ENCODE data around the gene ASIC3. TPM values are rescaled to one million over a fixed set of nuclear protein-coding genes. Genes with fewer than 3 reads are reported as not detected.

ASIC3 gene
- total and polyA plus RNA-seq, 2 of the 4 experiments (the other 2 are of a cell fraction) = 0.74 TPM; not detected in 1

GRCh38 chr7:151088856-151089699, 40.7 kb downstream of the ASIC3 start:
- peak overlapping the region; percentile 2; the same call in 1 of the 2 replicates for H2BK20ac ChIP-seq (ENCODE audit: low read depth, low read length)
- H2BK5ac ChIP-seq (ENCODE audit: low read depth, low read length, poor library complexity, severe bottlenecking) = peak overlapping the region; percentile 51
- peak overlapping the region; percentile 76 for H2AK9ac ChIP-seq (replicated peaks; ENCODE audit: low read depth, low read length, poor library complexity)
- peak overlapping the region; percentile 86 for H3K4me3 ChIP-seq (ENCODE audit: insufficient read depth, low read depth, low read length)
- DNase-seq = peak; percentile 76
- in situ Hi-C loops (cut with MboI; ENCODE audit: low sequenced_read_pairs) = no loop called here
- BruUV-seq (replicated peaks) = no TSS peak
- H2BK15ac ChIP-seq (ENCODE audit: low read depth, low read length) = peak overlapping the region; percentile 2; the same call in 1 of the 3 replicates
- peak overlapping the region; percentile 50 for H3K27ac ChIP-seq (ENCODE audit: insufficient read depth, low read length)
- peaks cover 4 to 58% of the 10 kb centered on the region in 2 experiments; a peak in 2 of 4 replicates for H3K79me1 ChIP-seq (ENCODE audit: low read depth in 1 of 2, low read length in 2 of 2)
- peak overlapping the region; percentile 96 for H3K23ac ChIP-seq (ENCODE audit: low read depth, low read length)
- peak; percentile 31 for ATAC-seq (ENCODE audit: low read depth)
- H3K18ac ChIP-seq (ENCODE audit: low read depth, low read length) = 0 out of 2 replicates have a peak overlapping the region, but pooled peaks have one; percentile 6
- H3K9ac ChIP-seq (ENCODE audit: low read depth, low read length) = peak overlapping the region; percentile 80
- dilution Hi-C loops (cut with HindIII; ENCODE audit: low sequenced_read_pairs, unreplicated experiment) = no loop called here
- peak overlapping the region; percentile 54 for H3K4me2 ChIP-seq (ENCODE audit: low read depth, low read length)
- peak overlapping the region; percentile 81 for H3K4ac ChIP-seq (ENCODE audit: low read depth, low read length)
- peaks cover 65% of the 10 kb centered on the region for H4K20me1 ChIP-seq (ENCODE audit: insufficient read depth, low read length)
- peak overlapping the region; percentile 49 for H3K56ac ChIP-seq (ENCODE audit: extremely low read depth, insufficient read depth, low read length)
- peaks cover 8% of the 10 kb centered on the region; the same call in 1 of the 2 replicates for H3K9me1 ChIP-seq (ENCODE audit: insufficient read depth, low read length)
- peaks cover 11% of the 10 kb centered on the region; the same call in 1 of the 2 replicates for H3K36me3 ChIP-seq (ENCODE audit: control insufficient read depth, insufficient read depth, low read length)
- 8% methylated on average over 12 of the region's 30 CpGs; no CpG with 5 or more reads in 1 of the 2 experiments for WGBS, 2 experiments (ENCODE audit: extremely low coverage in 2 of 2, insufficient read length in 1 of 2)
- H4K8ac ChIP-seq (ENCODE audit: low read depth in 2 of 2, low read length in 2 of 2) = peak overlapping the region; percentile 8 to 25; a peak in 3 of 4 replicates
- intact Hi-C loops (cut with micrococcal nuclease) = loop anchor here (1.0 kb wide), 1 partner anchor 22 kb away; no protein-coding TSS in a partner anchor
- no peaks in the 10 kb centered on the region for H3K27me3 ChIP-seq (ENCODE audit: control insufficient read depth, insufficient read depth, low read length)
- H2BK120ac ChIP-seq (ENCODE audit: low read depth, low read length) = peak overlapping the region; percentile 52
- H4K91ac ChIP-seq (ENCODE audit: insufficient read depth, low read depth, low read length) = peak overlapping the region; percentile 70
- H2AFZ ChIP-seq (replicated peaks; ENCODE audit: low read length, poor library complexity) = peak overlapping the region; percentile 81
- peak overlapping the region; percentile 4; the same call in 1 of the 2 replicates for H4K5ac ChIP-seq (ENCODE audit: low read depth, low read length)
- H3K9me3 ChIP-seq (ENCODE audit: control insufficient read depth, insufficient read depth, low read length) = no peaks in the 10 kb centered on the region
- ChIA-PET CTCF (interaction anchor here (0.9 to 1.3 kb wide), 4 partner anchors 21 to 35 kb away, joined by 3 to 4 read pairs (median 3); no protein-coding TSS in a partner anchor), POLR2A (ENCODE audit: unreplicated experiment) (interaction anchor here (0.5 to 1.0 kb wide), 2 partner anchors 19 to 24 kb away, joined by 3 to 5 read pairs; no protein-coding TSS in a partner anchor)
- H3K14ac ChIP-seq (replicated peaks; ENCODE audit: low read depth, low read length) = peak overlapping the region; percentile 89
- TF ChIP-seq USF2 (IDR thresholded peaks at IDR 0.05; ENCODE audit: low read depth, low read length) (0 out of 2 replicates have a peak, but pooled peaks have one; percentile 15), POLR2A (IDR thresholded peaks at IDR 0.05; ENCODE audit: low read depth, low read length) (peak; percentile 69; the same call in 1 of the 2 replicates), ELK1 (IDR thresholded peaks at IDR 0.05; ENCODE audit: borderline replicate concordance, low read depth, low read length) (no peak), FOS (IDR thresholded peaks at IDR 0.05; ENCODE audit: low read depth, low read length) (no peak), MAFK (IDR thresholded peaks at IDR 0.05; ENCODE audit: low read depth, low read length) (no peak), BHLHE40 (IDR thresholded peaks at IDR 0.05; ENCODE audit: low read depth, low read length) (no peak), RCOR1 (IDR thresholded peaks at IDR 0.05; ENCODE audit: insufficient replicate concordance, low read length) (peak; percentile 40)
- peak overlapping the region; percentile 77 for H2AK5ac ChIP-seq (ENCODE audit: low read depth, low read length)
- H3K4me1 ChIP-seq (ENCODE audit: control insufficient read depth, insufficient read depth, low read length) = peaks cover 21% of the 10 kb centered on the region

All from IMR-90 (cell line).